HG03521 (cell line): ENCODE data around the gene CELF1.

ENCODE experiments used
- ATAC-seq: cut with Tn5 transposase; IDR thresholded peaks from one replicate; pipeline ENCODE4 v1.9.1; 2021; ENCODE audit warnings: mild to moderate bottlenecking, moderate library complexity; ENCODE audit not compliant: unreplicated experiment

The CELF1 gene

DNA sequence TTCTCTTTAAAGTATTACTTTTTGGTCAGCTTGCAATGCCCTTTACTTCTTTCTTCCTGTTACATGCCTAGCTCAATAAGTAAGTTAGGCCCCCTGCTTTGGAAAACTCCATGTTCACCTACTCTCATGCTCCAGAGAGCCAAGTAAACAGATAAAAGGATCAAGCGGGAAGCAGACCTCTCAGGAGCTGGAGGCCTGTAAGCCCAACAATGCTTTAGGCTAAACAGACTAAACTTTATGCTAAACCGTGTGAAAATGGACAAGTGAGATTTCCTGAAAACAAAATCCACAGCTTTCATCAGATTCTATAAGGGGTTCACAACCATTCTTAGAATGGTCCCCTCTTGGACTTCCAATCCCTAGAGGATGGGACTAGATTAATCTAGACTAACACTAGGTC is 40.2 kb downstream of the CELF1 start:
- no peak for ATAC-seq

DNA sequence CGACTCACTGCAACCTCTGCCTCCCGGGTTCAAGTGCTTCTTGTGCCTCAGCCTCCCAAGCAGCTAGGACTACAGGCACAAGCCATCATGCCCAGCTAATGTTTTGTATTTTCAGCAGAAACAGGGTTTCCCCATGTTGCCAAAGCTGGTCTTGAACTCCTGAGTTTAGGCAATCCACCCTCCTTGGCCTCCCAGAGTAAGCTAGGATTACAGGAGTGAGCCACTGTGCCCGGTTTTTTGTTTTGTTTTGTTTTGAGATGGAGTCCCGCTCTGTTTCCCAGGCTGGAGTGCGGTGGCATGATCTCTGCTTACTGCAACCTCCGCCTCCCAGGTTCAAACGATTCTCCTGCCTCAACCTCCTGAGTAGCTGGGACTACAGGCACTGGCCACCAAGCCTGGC is 41.0 kb downstream of the CELF1 start:
- no peak for ATAC-seq

DNA sequence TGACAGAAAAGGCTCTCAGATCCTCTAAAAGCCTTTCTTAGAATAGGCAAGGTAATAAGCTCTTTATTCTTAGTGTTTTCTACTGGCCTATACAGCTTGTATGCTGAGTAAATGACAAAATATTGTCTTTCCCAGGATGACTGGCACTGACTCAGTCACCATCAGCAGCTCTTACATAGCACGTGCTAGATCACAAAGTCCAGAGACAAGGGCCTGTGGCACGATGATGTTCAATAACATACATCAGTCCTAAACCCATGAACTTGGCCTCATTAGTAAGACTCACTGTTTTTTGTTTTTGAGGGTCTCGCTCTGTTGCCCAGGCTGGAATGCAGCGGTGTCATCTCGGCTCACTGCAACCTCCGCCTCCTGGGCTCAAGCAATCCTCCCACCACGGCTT is 42.7 kb downstream of the CELF1 start:
- ATAC-seq, result no peak

GRCh38 chr11:47509077-47509536 is 43.8 kb downstream of the CELF1 start:
- no peak for ATAC-seq

- no peak for ATAC-seq
These were observed 44.5 kb downstream of the CELF1 start for GRCh38 chr11:47508240-47508957.

- ATAC-seq, result no peak
These were observed 45.2 kb downstream of the CELF1 start for GRCh38 chr11:47507563-47508239.

- ATAC-seq, result no peak
These were observed 46.0 kb downstream of the CELF1 start for GRCh38 chr11:47506795-47507562.

- ATAC-seq, result no peak
These were observed 46.6 kb downstream of the CELF1 start for GRCh38 chr11:47506373-47506772.

DNA sequence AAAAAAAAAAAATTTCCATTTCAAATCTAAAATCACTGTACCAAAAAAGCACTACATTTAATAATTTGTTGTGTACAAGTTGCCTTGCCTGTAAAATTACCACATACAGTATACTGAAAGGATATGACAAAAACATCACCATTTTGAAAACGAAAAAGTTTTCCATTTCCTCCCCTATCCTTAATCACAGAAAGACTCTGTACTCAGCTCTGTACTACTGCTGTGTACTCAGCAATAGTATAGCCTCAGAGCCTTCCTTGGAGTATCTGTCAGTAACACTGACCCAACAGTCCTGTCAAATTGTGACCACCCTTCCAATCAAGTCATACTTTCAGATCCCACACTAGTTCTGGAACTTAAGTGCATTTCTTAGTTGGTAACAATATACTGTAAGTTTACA is 48.0 kb downstream of the CELF1 start:
- ATAC-seq, result no peak

- no peak for ATAC-seq
These were observed 49.7 kb downstream of the CELF1 start for GRCh38 chr11:47503227-47503626.

DNA sequence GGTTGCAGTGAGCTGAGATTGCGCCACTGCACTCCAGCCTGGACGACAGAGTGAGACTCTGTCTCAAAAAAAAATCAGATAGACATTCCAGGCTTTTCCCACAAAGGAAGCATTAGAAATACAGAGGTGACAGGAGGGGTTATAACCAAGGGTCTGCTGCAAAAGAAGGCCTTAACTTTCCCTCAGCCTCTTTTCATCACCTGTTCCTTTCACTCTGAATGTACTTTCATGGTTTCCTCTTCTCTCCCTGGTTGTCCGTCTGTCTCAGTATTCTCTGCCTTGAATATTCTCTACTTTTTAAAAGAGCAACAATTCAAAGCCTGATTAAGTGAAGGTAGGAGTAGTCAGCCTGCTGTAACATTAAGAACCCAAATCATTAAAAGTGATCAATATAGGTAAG is 50.2 kb downstream of the CELF1 start:
- ATAC-seq, result no peak

- ATAC-seq, result no peak
These were observed 51.8 kb downstream of the CELF1 start for GRCh38 chr11:47501101-47501500.

DNA sequence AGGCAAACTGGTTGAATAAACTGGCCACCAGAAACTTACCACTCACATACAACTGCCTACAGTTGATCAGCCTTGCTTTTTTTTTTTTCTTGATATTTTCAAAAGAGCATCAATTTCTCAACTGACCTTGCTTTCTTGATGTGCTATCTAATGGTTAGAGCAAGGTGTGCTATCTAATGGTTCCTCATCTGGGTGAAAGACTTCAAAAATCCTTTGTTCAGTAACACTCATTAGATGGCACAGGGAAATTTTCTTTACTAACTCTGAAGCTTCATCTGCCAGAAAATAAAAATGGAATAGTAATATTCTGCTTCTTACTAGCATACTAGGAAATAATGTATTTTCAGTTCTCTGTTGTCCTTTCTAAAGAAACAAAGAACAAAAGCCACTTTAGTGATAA is 52.8 kb downstream of the CELF1 start:
- ATAC-seq, result no peak

GRCh38 chr11:47499614-47500013 is 53.3 kb downstream of the CELF1 start:
- ATAC-seq, result no peak

GRCh38 chr11:47499161-47499560 is 53.8 kb downstream of the CELF1 start:
- ATAC-seq, result no peak

DNA sequence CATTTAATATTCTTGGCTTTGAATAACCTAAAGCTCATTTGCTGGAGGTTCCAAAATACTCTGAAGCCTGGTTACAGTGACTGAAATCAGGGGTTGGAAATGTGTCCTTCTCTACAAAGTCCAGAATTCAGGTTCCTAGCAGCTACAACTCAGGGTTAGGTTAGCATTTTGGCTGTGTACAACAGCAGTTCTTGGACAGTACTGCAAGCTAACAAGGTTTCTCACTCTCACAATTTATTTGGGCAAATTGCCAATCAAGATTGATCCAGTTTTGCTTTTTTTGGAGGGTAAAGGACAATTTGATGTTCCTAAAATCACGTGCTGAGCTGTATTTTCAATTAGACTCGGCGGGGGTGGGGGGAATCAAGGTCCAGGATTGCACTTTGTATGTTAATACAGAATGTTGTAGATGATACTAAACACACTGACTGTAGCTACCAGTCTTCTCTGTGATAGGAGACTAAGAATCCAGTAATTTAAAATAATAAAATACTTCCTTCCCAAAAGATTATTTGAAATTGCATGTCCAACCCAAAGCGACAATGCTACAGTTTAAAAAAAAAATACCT is 54.3 kb downstream of the CELF1 start:
- no peak for ATAC-seq

DNA sequence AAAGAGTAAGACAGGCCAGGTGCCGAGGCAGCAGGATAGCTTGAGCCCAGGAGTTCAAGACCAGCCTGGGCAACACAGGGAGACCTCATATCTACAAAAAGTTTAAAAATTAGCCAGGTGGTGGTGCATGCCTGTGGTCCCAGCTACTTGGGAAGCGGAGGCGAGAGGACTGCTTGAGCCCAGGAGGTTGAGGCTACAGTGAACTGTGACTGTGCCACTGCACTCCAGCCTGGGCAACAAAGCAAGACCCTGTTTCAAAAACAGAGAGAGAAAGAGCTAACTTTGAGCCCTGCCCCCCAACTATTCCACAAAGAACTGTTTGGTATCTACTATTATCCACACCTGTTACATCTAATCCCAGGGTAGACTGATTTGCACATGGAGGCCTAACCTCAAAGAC is 54.8 kb downstream of the CELF1 start:
- no peak for ATAC-seq

DNA sequence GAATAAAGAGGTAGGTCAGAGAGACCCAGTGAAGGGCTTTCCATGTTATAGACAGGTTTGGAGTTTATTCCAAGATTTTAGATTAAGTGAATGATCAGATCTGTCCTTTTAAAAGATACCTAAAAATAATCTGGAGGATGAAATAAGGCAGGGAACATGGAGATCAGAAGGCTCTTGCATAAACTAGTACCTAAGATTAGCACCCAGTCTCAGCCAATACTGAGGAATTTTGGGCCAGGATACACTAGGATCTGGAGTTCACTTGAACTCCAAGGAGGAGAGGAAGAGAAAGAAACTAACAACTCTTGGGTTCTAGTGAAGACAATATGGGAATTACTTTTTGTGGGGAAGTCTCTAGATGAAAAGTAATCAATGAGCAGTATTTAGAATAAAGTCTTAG is 56.1 kb downstream of the CELF1 start:
- no peak for ATAC-seq

DNA sequence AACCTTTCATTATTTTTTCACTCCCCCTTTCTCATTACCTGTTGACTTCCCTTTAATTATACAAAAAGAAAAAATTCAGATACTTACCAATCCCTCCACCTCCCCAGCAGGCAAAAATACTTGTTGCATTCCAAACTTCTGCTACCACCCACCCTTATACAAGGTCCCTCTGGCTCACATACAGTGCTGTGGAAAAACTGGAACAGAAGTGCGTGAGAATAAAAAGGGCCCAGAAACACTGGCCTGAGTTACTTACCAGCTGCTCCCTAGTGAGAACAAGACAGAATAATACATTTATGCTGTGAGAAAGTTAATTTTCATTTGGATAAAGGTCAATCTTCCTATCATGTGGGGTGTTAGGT is 57.1 kb downstream of the CELF1 start:
- ATAC-seq, result no peak

- no peak for ATAC-seq
These were observed 57.7 kb downstream of the CELF1 start for GRCh38 chr11:47495011-47495855.

GRCh38 chr11:47489395-47489755 is 63.6 kb downstream of the CELF1 start:
- ATAC-seq, result no peak
